NCI-H1694 treated with DMSO at 0.1 percent for 48 hours (cell line): ENCODE results near the gene FIGN.

Source experiments
- DNase-seq: peaks from one replicate; lab custom pipeline; 2025; lab: John Stamatoyannopoulos, UW

The FIGN gene

DNA sequence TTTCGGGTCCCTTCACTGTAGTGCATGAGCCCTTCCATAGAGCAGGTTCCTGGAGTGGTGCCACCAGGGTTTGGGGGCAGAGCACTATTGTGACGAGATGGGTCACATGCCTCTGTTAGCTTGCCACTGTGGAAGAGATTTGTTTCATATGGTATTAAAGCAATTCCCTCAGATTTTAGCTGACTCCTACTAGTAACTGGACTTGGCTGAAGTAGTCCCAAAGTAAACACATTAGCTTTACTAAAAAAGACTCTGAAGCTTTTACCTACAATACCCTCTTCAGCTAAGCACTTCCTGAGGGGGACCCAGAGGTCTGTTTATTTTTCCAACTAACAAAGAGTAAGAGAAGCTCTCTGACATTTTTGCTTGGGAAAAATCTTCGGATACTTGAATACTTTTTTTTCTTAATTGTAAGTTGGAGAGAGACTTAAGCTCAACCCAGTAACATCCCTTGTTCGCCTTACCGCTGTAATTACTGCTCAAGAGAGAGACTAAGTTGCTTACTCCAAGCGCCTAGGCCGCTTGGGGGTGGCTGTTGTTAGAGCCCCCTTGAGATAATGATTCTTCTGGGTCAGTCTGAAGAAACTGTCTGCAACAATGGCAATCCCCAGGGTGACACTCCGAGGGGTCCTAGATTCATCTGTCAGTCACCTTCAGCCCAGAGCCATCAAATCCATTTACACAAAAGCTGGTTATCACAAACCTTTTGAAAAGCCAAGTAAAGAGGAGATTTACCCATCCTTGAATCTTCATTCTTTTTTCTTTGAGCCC, 177.4 kb downstream of the FIGN start:
- DNase-seq = no peak

DNA sequence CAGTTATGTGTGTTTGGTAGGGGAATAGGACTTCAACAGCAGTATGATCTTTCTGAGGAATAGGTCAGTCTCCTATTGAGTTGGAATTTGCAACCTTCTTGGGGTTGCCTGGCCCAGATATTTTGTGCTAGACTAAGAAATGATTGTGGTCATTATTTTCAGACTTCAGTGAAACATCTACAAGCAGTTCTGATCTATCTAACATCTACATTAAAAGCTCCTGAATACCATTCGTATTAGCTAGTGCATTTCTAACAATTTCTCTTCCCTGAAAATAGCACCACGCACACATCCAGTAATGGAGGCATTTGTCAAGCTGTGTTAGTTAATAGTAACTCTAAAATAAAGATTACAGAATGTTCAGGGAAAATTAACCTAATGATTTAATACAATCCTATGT, 179.3 kb downstream of the FIGN start:
- no peak for DNase-seq

- DNase-seq = no peak
These were observed 180.9 kb downstream of the FIGN start for GRCh38 chr2:163554864-163555263.

- no peak for DNase-seq
These were observed 182.2 kb downstream of the FIGN start for GRCh38 chr2:163553601-163554000.

DNA sequence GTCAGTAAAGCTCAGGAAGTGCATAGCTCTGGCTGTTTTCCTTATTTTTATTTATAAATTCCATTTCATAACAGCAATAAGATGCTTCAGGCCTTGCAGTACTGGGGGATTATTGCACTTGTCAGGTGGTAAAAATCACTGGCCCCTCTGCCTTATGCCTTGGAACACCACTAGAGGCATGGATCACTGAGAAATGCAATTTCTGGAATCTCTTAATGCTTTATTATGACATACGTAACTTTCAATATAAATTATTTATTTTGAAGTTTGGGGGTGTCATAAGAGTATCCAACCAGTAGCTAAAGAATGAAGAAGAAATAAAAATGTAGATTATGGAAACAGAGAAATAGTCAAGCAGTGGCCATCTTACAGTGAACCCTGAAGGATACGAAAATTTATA, 183.1 kb downstream of the FIGN start:
- no peak for DNase-seq

DNA sequence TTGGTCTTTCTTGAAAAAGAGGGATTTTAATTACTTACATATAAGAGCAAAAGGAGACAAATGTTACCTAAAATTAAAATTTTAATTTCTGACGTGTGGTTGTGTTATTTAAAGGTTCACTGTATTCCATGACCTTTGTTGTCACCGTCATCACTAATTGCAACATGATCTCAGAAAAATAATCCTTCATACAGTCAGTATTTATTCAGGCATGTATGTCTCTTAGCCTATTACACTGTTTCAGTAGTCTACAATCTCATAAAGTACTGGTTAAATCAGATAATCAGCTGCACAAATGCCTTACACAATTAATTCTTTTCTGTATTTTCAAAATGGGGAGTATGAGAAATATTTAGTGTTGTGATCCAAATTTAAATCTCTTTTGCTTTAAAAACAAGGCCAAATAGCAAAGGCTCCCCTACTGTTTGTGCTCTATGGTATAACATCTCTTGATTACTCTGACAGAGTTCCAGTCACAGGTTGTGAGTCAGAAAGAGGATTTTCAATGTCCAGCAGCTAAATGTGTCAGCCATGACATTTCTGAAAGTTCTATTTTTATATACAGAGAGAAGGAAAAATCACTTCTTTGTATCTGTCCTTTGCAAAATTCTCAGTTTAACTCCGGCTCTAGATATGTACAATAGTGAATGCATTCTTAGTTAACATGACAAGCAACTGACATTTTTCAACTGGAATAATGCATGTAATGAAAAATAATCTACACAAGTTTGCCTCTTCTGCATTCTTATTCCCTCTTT, 184.0 kb downstream of the FIGN start:
- DNase-seq = no peak

DNA sequence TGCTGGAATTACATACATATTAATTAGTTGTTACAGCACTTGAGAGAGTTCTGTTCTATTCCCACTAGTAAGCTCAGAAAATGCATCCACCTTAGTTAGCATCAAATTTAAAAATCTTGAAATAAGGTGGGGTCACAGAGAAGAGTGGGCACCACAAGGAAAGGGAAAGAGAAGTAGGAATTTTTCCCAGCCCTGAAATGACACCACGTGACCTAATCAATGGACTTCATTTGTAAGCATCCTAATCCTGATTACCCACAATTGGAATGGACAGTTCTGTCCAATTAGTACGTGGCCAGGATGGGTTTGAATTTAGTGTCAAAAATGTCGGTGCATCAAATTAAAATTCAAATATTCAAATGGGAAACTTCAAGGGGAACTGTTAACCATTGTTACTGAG, 186.8 kb downstream of the FIGN start:
- no peak for DNase-seq
